ENCODE data around the gene NFAM1.

DNA sequence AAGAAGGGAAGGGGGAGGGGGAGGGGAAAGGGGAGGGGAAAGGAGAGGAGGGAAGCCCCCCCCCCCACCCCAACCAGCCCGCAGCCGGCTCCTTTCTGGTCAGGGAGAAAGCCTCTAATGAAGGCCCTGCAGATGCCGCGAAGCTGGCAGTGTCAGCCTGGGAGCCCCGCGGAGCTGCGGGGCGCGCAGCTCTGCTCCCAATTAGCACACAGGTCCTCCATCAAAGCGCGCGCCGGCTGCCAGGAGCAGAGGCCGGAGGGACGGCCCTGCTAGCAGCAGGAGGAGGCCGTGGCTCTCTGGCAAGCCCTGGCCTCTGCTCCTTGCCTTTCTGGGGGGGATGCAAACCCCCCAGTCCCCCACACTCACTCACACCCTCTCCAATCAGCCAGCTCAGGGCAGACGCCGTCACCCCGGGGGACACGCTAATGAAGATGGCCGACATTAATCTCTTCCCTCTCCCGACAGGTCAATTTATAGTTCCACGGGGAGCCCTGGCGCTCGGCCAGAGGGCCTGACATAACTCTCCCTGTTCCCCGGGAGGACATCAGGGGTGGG lies 91.3 kb downstream of the NFAM1 start:
- TF ChIP-seq SP1 (IDR thresholded peaks at IDR 0.05) (no peak), RAD21 (IDR thresholded peaks at IDR 0.05) (no peak), GABPA (IDR thresholded peaks at IDR 0.05 in 1 of 2, conservative IDR thresholded peaks at IDR 0.05 in 1 of 2) (no peak), TAF1 (conservative IDR thresholded peaks at IDR 0.05) (no peak), YY1 (IDR thresholded peaks at IDR 0.05) (no peak)
- TF ChIP-seq, protein P1, sequence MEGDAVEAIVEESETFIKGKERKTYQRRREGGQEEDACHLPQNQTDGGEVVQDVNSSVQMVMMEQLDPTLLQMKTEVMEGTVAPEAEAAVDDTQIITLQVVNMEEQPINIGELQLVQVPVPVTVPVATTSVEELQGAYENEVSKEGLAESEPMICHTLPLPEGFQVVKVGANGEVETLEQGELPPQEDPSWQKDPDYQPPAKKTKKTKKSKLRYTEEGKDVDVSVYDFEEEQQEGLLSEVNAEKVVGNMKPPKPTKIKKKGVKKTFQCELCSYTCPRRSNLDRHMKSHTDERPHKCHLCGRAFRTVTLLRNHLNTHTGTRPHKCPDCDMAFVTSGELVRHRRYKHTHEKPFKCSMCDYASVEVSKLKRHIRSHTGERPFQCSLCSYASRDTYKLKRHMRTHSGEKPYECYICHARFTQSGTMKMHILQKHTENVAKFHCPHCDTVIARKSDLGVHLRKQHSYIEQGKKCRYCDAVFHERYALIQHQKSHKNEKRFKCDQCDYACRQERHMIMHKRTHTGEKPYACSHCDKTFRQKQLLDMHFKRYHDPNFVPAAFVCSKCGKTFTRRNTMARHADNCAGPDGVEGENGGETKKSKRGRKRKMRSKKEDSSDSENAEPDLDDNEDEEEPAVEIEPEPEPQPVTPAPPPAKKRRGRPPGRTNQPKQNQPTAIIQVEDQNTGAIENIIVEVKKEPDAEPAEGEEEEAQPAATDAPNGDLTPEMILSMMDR (IDR thresholded peaks at IDR 0.05; ENCODE audit: low read depth, low read length, missing input control), result no peak
- TF ChIP-seq, protein P2, sequence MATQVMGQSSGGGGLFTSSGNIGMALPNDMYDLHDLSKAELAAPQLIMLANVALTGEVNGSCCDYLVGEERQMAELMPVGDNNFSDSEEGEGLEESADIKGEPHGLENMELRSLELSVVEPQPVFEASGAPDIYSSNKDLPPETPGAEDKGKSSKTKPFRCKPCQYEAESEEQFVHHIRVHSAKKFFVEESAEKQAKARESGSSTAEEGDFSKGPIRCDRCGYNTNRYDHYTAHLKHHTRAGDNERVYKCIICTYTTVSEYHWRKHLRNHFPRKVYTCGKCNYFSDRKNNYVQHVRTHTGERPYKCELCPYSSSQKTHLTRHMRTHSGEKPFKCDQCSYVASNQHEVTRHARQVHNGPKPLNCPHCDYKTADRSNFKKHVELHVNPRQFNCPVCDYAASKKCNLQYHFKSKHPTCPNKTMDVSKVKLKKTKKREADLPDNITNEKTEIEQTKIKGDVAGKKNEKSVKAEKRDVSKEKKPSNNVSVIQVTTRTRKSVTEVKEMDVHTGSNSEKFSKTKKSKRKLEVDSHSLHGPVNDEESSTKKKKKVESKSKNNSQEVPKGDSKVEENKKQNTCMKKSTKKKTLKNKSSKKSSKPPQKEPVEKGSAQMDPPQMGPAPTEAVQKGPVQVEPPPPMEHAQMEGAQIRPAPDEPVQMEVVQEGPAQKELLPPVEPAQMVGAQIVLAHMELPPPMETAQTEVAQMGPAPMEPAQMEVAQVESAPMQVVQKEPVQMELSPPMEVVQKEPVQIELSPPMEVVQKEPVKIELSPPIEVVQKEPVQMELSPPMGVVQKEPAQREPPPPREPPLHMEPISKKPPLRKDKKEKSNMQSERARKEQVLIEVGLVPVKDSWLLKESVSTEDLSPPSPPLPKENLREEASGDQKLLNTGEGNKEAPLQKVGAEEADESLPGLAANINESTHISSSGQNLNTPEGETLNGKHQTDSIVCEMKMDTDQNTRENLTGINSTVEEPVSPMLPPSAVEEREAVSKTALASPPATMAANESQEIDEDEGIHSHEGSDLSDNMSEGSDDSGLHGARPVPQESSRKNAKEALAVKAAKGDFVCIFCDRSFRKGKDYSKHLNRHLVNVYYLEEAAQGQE (IDR thresholded peaks at IDR 0.05), result no peak

All from liver (tissue), 3 donors.